Motor neuron (in vitro differentiated cells): ENCODE results near the gene HELT. TPM values are rescaled to one million over a fixed set of nuclear protein-coding genes. Genes with fewer than 3 reads are reported as not detected.
A peak's percentile ranks its signal among the peaks of the same experiment; 100 is the strongest.
"Not testable (repeated sequence)": the region's sequence is repeated elsewhere in the genome, so short reads cannot be mapped to it uniquely, and the experiment has no call there.

Experiments used
- ATAC-seq, 8 experiments: fragments of 200-7000 bp; cut with Tn5 transposase; replicated peaks in 6 of 8; 2 replicates each; pipeline ENCODE4 v1.8.0; 2021; ENCODE audit warnings: mild to moderate bottlenecking in 8 of 8, moderate library complexity in 8 of 8
- H3K27ac ChIP-seq, 2 donors: fragments of 250-450 bp; sonication (Bioruptor Pico); 2 replicates each; pipeline ENCODE4 v1.9.0; 2021; ENCODE audit warnings: antibody characterized with exemption in 2 of 2, mild to moderate bottlenecking in 2 of 2, moderate library complexity in 1 of 2
- H3K4me1 ChIP-seq, 2 donors: fragments of 250-450 bp; sonication (Bioruptor Pico); replicated peaks in 1 of 2; 2 replicates each; pipeline ENCODE4 v1.6.1; 2021; ENCODE audit warnings: antibody characterized with exemption in 2 of 2, mild to moderate bottlenecking in 2 of 2, moderate library complexity in 1 of 2
- H3K4me3 ChIP-seq, 5 donors: fragments of 250-450 bp; sonication (Bioruptor Pico); 2 replicates each; pipeline ENCODE4 v1.9.0; 2021; ENCODE audit warnings: antibody characterized with exemption in 5 of 5, mild to moderate bottlenecking in 5 of 5, moderate library complexity in 4 of 5
- WGBS, 10 experiments: fragments of 450-650 bp; shearing (Covaris generic); methylation state at CpG; one replicate each; pipeline ENCODE4 v1.0.0; 2022; 5-methylcytosine and 5-hydroxymethylcytosine counted together
- in situ Hi-C, 9 experiments: fragments of 400-800 bp; cut with MboI; loops; one replicate each; pipeline ENCODE4 v1.15.0; 2021; ENCODE audit warnings: low sequenced_read_pairs in 9 of 9, low pct_unique_long_range_greater_than_20kb in 2 of 9; ENCODE audit not compliant: unreplicated experiment in 9 of 9
- total RNA-seq, 8 experiments: library from RNA; unstranded; fragments of 300-600 nt; gene quantifications; 2 replicates each; pipeline versions ENCODE4 v1.2.3 to v1.2.4, GENCODE V29; 2022

HELT gene, protein sequence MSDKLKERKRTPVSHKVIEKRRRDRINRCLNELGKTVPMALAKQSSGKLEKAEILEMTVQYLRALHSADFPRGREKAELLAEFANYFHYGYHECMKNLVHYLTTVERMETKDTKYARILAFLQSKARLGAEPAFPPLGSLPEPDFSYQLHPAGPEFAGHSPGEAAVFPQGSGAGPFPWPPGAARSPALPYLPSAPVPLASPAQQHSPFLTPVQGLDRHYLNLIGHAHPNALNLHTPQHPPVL
- not detected for total RNA-seq

DNA sequence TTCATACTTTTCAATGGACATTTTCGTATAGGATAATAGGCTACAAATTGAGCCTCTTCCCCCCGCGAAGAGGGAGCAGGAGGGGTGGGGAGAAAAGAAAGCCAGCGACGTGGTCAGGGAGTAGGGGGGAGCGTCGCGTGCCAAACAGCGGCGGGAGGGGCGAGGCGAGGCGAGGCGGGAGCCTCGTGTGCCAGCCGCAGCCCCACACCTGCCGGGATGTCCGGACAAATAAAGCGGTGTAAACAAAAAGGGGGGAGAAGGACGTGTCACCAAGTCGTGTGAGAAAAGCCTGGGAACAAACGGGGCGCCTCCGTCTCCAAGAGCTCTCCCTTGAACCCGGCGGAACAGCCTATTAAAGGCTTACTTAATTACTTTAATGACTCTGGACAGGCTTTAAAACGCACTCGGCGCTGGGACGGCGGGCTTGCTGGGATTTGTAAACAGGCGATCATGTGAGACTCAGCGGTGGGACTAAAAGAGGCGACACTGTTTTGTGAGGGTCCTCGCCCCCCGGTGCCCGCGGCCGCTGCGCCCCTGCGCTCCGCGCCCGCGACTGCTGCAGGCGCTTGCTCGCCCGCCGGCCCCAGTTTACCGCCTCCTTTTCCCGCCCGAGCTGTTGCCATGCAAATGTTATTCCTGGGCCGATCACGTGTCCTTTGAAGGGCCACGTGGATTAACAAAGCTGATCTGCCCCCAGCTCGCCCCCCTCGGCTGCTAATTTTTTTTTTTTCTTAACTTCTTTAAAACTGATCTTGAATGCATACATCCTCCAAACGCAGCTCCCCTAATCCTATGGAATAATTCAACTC is at the start of gene HELT:
Gene HELT (plus strand): TSS at position 527 of the 809 bp plus-strand sequence. CDS start 439 bp downstream, outside the sequence.
- in situ Hi-C loops: loop anchor here in 1 of 9 experiments (25.0 kb wide), 1 partner anchor 94 kb away; no protein-coding TSS in a partner anchor
- Histone ChIP-seq H3K4me3 (no peak within 1 kb of the TSS), H3K27ac (no peak within 1 kb of the TSS), H3K4me1 (peaks cover 21 to 33% of the 10 kb centered on the region in 2 donors)
- ATAC-seq: no peak
- WGBS, 10 experiments: 0% methylated on average over 1 to 25 of the region's 58 CpGs; no CpG with 5 or more reads in 3 of the 10 experiments

DNA sequence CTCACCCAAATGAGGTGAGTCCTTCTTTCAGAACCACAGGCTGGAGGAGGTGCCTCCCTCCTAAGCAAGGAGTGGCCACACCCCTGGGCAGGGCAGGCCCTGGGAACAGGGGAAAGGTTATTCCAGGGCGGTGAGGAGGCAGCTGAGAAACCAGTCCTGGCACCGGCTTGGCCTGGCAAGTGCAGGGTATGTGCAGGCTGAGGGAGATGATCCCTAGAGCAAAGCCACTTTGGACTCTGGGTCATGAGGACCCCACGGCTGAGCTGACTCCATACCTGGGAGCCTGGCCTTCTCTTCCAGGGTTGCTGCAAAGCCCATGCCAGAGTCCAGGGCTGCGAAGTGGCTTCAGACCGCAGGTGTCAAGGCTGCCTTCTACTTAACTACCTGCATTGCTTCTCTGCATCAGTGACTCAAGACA is 49.5 kb upstream of the HELT start:
- WGBS, 10 experiments: 20 to 100% (median 60%) methylated on average over 1 of the region's 5 CpGs; no CpG with 5 or more reads in 7 of the 10 experiments
- Histone ChIP-seq H3K27ac (no peak overlapping the region), H3K4me3 (no peak overlapping the region), H3K4me1 (no peaks in the 10 kb centered on the region)
- peak in 2 of 8 experiments; percentile 70 to 96 for ATAC-seq
- in situ Hi-C loops: no loop called here

DNA sequence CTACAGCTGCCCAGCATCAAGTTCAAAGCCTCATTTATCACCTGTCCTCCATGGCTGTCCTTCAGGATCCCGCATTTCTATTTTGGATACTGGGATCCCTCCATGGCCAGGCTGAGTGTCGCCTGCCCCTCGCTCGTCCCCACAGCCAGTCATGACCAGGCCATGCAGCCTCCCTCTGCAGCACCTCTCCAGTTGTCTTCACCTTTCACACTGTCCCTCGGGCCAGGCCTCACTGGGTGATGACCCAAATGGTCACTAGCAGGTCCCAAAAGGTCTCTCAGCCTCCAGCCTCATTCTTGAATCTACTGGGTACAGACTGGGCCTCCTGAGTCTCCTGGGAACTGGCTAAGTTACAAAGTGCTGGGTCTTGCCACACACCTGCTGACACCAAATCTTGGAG is 48.7 kb upstream of the HELT start:
- Histone ChIP-seq H3K4me1 (no peaks in the 10 kb centered on the region), H3K27ac (no peak overlapping the region), H3K4me3 (no peak overlapping the region)
- in situ Hi-C loops: no loop called here
- 57 to 100% (median 76%) methylated on average over 1 to 4 of the region's 5 CpGs; no CpG with 5 or more reads in 4 of the 10 experiments for WGBS, 10 experiments
- no peak for ATAC-seq

DNA sequence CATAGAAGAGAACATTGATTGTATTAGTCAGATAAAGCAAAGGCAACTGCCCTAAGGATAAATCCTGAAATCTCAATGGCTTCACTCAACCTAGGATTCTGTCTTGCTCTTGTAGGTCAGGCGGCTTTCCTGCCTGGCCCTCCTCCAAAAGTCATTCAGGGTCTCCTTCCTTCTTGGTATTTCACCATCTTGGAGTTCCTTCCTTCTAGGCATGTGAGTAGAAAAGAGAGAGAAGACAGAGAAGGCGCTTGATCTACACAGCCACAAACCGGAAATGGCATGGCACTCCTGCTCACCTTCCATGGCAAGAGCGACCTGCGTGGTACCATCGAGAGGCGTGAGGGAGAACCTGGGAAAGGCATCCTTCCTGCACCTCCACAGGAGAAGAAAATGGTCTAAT is 45.3 kb upstream of the HELT start:
- in situ Hi-C loops: no loop called here
- Histone ChIP-seq H3K4me1 (no peaks in the 10 kb centered on the region), H3K27ac (no peak overlapping the region), H3K4me3 (no peak overlapping the region)
- WGBS, 10 experiments: 20 to 92% (median 89%) methylated on average over 1 to 7 of the region's 7 CpGs; no CpG with 5 or more reads in 3 of the 10 experiments
- no peak for ATAC-seq

DNA sequence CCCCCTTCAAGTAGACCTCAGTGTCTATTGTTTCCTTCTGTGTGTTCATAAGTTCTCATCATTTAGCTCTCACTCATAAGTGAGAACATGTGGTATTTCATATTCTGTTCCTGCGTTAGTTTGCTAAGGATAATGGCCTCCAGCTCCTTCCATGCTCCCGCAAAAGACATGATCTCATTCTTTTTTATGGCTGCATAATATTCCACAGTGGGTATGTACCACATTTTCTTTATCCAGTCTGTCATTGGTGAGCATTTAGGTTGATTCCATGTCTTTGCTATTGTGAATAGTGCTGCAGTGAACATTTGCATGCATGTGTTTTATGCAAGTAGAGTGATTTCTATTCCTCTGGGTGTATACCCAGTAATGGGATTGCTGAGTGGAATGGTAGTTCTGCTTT is 41.9 kb upstream of the HELT start:
- in situ Hi-C loops: loop anchor here in 1 of 9 experiments (25.0 kb wide), 1 partner anchor 239 kb away; the partner anchor contains the start of gene CENPU
- H3K27ac ChIP-seq, H3K4me1 ChIP-seq, ATAC-seq, H3K4me3 ChIP-seq: not testable (repeated sequence)
- WGBS, 10 experiments: 0 to 100% (median 58%) methylated on average over 1 to 2 of the region's 2 CpGs; no CpG with 5 or more reads in 1 of the 10 experiments

DNA sequence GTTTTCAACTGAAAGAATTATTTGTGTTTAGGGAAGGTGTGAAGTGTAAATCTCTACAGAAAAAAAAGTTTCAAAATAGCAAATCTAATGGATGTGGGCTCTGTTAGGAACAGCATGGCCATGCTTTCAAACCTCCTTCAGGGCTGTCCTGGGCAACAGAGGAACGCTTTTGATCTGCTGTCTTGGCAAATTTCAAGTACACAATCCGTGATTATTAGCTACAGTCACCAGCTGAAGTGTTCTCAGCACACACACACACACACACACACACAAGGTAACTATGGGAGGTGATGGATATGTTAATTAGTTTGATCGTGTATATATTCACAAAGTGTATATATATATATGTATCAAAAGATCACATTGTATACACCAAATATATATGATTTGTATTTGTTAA is 40.5 kb upstream of the HELT start:
- H3K4me3 ChIP-seq: no peak overlapping the region
- in situ Hi-C loops: loop anchor here in 1 of 9 experiments (25.0 kb wide), 1 partner anchor 240 kb away; the partner anchor contains the start of gene CENPU
- H3K27ac ChIP-seq: no peak overlapping the region
- WGBS, 10 experiments: 0 to 93% (median 73%) methylated on average over 1 to 3 of the region's 3 CpGs; no CpG with 5 or more reads in 1 of the 10 experiments
- ATAC-seq: no peak
- peaks cover 0 to under 1% of the 10 kb centered on the region in 2 donors for H3K4me1 ChIP-seq

DNA sequence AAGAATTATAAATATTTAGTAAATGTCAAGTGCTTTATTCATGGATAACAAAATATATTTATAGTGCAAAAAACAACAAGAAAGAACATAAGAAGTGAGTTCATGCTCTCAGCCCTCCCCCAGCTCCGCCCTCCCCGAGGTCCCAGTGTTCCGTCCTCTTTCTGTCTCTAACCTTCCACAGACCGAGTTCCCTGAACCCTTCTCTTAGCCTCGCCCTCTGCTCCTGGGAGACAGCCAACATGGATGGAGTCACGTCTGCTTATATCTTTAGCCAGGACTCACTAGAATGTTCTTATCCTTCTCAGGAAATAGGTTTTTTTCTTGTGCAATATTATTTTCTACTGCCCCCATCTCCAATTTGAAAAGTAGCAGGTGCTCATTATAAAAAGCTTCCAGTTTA is 40.1 kb upstream of the HELT start:
- Histone ChIP-seq H3K4me1 (peaks cover 2 to 5% of the 10 kb centered on the region in 2 donors), H3K4me3 (no peak overlapping the region), H3K27ac (no peak overlapping the region)
- peak in 2 of 8 experiments; percentile 70 to 77 for ATAC-seq
- WGBS, 10 experiments: 6 to 90% (median 49%) methylated on average over 2 to 6 of the region's 6 CpGs; no CpG with 5 or more reads in 2 of the 10 experiments
- in situ Hi-C loops: loop anchor here in 1 of 9 experiments (25.0 kb wide), 1 partner anchor 241 kb away; the partner anchor contains the start of gene CENPU

DNA sequence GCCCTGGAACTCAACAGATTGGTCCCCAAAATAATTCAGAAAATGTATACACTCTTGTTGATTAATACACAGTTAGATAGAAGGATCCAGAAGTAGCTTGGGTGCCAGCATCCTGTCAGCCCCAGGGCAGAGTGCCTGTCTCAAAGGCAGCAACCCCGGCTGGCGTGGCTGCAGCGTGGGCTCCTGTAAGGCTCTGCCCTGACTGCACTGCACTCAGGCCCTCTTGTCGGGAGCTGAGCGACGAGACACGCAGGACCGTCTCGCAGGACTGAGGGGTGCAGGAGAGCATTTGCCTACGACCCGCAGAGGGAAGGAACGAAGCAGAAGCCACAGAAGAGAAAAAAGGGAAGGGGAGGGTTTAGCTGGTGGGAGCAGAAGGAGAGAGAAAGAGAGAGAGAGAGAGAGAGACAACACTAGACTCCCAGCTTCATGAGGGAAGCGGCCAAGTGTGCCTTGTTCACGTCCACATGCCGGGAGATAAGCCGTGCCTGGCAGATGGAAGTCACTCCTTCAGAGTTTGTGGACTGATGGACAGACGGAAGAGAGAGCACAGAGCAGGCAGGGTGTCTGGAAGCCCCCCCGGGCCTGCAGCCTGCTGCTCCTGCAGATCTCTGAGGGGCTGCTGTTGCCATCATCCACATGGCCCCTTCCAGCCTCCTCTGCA is 38.7 kb upstream of the HELT start:
- in situ Hi-C loops: loop anchor here in 1 of 9 experiments (25.0 kb wide), 1 partner anchor 242 kb away; the partner anchor contains the start of gene CENPU
- H3K4me3 ChIP-seq: no peak overlapping the region
- ATAC-seq: no peak
- WGBS, 10 experiments: 14 to 100% (median 50%) methylated on average over 1 to 14 of the region's 18 CpGs; no CpG with 5 or more reads in 3 of the 10 experiments
- H3K4me1 ChIP-seq: peaks cover 14 to 19% of the 10 kb centered on the region in 2 donors
- H3K27ac ChIP-seq: no peak overlapping the region

DNA sequence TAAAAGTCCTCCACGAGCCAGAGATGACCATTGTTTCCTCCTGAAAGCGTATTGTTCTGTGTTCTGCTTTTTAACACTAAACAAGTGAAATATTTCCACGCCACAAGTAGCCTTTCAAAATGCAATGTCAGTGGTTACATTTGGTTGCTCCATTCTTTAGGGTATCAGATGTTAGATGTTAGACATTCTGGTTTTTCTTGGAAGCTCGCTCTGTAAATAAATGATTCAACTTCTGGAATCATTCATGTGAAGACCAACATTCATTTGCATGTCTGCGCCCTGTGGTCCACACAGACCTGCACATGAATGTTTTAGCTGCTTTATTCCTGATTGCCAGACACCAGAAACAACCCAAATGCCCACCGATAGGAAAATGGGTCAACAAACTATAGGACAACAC is 38.0 kb upstream of the HELT start:
- no peak for ATAC-seq
- H3K27ac ChIP-seq: no peak overlapping the region
- no peak overlapping the region for H3K4me3 ChIP-seq
- whole genome bisulfite sequencing, 10 experiments: 29 to 97% (median 77%) methylated on average over 1 to 6 of the region's 6 CpGs
- peaks cover 16 to 23% of the 10 kb centered on the region in 2 donors for H3K4me1 ChIP-seq
- in situ Hi-C loops: loop anchor here in 1 of 9 experiments (25.0 kb wide), 1 partner anchor 243 kb away; the partner anchor contains the start of gene CENPU

DNA sequence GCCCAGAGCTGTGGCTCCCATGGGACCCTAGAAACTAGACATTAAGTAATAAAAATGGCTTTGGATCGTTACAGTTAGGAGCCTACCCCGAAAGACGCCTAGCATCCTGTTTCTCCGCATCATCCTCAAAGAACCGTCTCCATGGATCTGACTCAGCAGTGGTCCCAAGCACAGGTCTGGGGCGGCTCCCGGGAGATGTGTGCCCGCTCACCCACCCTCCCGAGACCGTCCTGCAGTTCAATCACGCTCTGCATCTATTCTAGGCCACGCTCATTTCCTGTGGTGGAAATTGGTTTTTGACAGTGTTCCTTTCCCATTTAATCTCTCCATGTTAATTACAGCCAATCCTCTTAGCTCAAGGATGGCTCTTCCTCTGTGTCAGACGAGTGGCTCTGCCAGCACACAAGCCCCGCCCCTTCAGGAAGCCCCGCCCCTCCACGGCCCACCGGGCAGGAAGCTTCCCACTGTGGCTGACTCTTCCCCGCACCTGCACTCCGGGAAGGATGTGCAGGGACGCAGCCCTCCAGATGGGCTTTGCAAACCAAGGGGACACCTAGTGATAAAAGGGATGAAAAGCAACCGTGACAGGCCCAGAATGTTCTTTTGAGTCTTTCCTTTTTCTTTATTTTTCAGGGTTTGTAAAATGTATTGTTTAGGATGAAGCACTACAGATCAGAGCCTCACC is 34.5 kb upstream of the HELT start:
- in situ Hi-C loops: loop anchor here in 1 of 9 experiments (25.0 kb wide), 1 partner anchor 247 kb away; the partner anchor contains the start of gene CENPU
- WGBS, 10 experiments: 10 to 71% (median 40%) methylated on average over 1 to 7 of the region's 21 CpGs; no CpG with 5 or more reads in 4 of the 10 experiments
- peak; percentile 83 to 99 (median 98) for ATAC-seq
- H3K27ac ChIP-seq: peak overlapping the region; percentile 36 to 47
- peaks cover 16 to 23% of the 10 kb centered on the region in 2 donors for H3K4me1 ChIP-seq
- peak overlapping the region in 1 of 5 donors; percentile 1 for H3K4me3 ChIP-seq

DNA sequence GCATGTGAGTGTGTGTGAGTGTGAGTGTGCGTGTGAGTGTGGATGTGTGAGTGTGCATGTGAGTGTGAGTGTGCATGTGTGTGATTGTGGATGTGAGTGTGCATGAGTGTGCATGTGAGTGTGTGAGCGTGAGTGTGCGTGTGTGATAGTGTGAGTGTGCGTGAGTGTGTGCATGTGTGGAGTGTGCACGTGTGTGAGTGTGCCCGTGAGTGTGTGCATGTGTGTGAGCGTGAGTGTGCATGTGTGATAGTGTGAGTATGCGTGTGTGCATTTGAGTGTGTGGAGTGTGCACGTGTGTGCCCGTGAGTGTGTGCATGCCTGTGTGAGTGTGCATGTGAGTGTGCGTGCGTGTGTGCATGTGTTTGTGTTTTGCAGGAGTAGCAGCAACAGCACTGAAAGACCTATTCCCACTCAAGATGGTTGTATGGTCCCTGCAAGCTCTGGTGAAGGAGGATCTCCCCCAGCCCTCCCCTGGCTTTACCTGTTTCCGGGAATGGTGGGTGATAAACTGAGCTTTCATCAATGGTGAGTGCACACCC is 30.7 kb upstream of the HELT start:
- peaks cover 16 to 23% of the 10 kb centered on the region in 2 donors for H3K4me1 ChIP-seq
- ATAC-seq: no peak
- WGBS, 10 experiments: 60 to 100% (median 84%) methylated on average over 1 to 8 of the region's 13 CpGs; no CpG with 5 or more reads in 3 of the 10 experiments
- H3K4me3 ChIP-seq: no peak overlapping the region
- in situ Hi-C loops: loop anchor here in 1 of 9 experiments (25.0 kb wide), 1 partner anchor 250 kb away; the partner anchor contains the start of gene CENPU
- no peak overlapping the region for H3K27ac ChIP-seq
